Left renal cortex interstitium (tissue), 4 donors: ENCODE measurements around the gene PKP1. TPM values are rescaled to one million over a fixed set of nuclear protein-coding genes. Genes with fewer than 3 reads are reported as not detected.

Source experiments
- DNase-seq, 4 donors: peaks; one replicate each; pipeline ENCODE4 v3.0.0-alpha.2; 2013; ENCODE audit warnings: low read depth in 4 of 4, low spot score in 2 of 4, missing footprints in 1 of 4
- polyA plus RNA-seq, 4 donors: library from polyadenylated mRNA; unstranded; fragments of 120-200 nt; gene quantifications; one replicate each; pipeline ENCODE4 v1.2.1, GENCODE V29; 2013; ENCODE audit not compliant: insufficient read length in 4 of 4

PKP1 gene
- polyA plus RNA-seq, 4 donors = 0.06 to 0.18 (median 0.10) TPM

- no peak for DNase-seq
Measured at GRCh38 chr1:201307231-201307630, 23.9 kb downstream of the PKP1 start.

- DNase-seq = no peak
Measured at GRCh38 chr1:201307760-201308499, 24.6 kb downstream of the PKP1 start.

- peak; percentile 7 to 49 (median 14) for DNase-seq
Measured at GRCh38 chr1:201309416-201309815, 26.1 kb downstream of the PKP1 start.

- DNase-seq = no peak
Measured at GRCh38 chr1:201310251-201310985, 27.1 kb downstream of the PKP1 start.

- DNase-seq = no peak
Measured at GRCh38 chr1:201310986-201311355, 27.7 kb downstream of the PKP1 start.

- DNase-seq = no peak
Measured at GRCh38 chr1:201311356-201312011, 28.2 kb downstream of the PKP1 start.

GRCh38 chr1:201312298-201312697 is 29.0 kb downstream of the PKP1 start:
- no peak for DNase-seq

- DNase-seq = no peak
Measured at GRCh38 chr1:201313086-201313485, 29.8 kb downstream of the PKP1 start.

GRCh38 chr1:201316556-201316955 is 33.2 kb downstream of the PKP1 start:
- no peak for DNase-seq

GRCh38 chr1:201317551-201317950 is 34.2 kb downstream of the PKP1 start:
- DNase-seq = no peak

GRCh38 chr1:201318504-201319340 is 35.4 kb downstream of the PKP1 start:
- DNase-seq = no peak

GRCh38 chr1:201319631-201320030 is 36.3 kb downstream of the PKP1 start:
- no peak for DNase-seq

- no peak for DNase-seq
Measured at GRCh38 chr1:201320168-201320788, 37.0 kb downstream of the PKP1 start.

GRCh38 chr1:201321826-201322390 is 38.6 kb downstream of the PKP1 start:
- DNase-seq = no peak

- DNase-seq = no peak
Measured at GRCh38 chr1:201322653-201323510, 39.6 kb downstream of the PKP1 start.

- no peak for DNase-seq
Measured at GRCh38 chr1:201324306-201324705, 41.0 kb downstream of the PKP1 start.

GRCh38 chr1:201324821-201325677 is 41.7 kb downstream of the PKP1 start:
- DNase-seq = no peak

- no peak for DNase-seq
Measured at GRCh38 chr1:201325678-201326060, 42.4 kb downstream of the PKP1 start.
